Stimulated activated CD8-positive, alpha-beta memory T cell treated with anti-CD3 and anti-CD28 coated beads, Interleukin-7, amount 100 ng/mL, for 48 hours (primary cell): ENCODE data around the gene FIGNL2.
"Not testable (repeated sequence)": the region's sequence is repeated elsewhere in the genome, so short reads cannot be mapped to it uniquely, and the experiment has no call there.

Experiments used
- DNase-seq, 2 donors: peaks; one replicate each; pipeline ENCODE4 v3.0.0-alpha.2; 2020; ENCODE audit warnings: low read depth in 1 of 2; ENCODE audit errors: extremely low read depth in 1 of 2

Gene FIGNL2

GRCh38 chr12:51848326-51848727 lies at the start of gene FIGNL2:
Gene FIGNL2 (minus strand): TSS chr12:51848718. CDS start chr12:51822413, 26,305 bp downstream.
- DNase-seq: no peak

- DNase-seq: no peak
Observed at GRCh38 chr12:51897181-51897580, 48.7 kb upstream of the FIGNL2 start.

- DNase-seq: no peak
Observed at GRCh38 chr12:51896236-51896635, 47.7 kb upstream of the FIGNL2 start.

- no peak for DNase-seq
Observed at GRCh38 chr12:51895378-51896135, 47.0 kb upstream of the FIGNL2 start.

GRCh38 chr12:51893786-51894185 lies 45.3 kb upstream of the FIGNL2 start:
- DNase-seq: no peak

- DNase-seq: no peak
Observed at GRCh38 chr12:51891843-51892242, 43.3 kb upstream of the FIGNL2 start.

- DNase-seq: no peak
Observed at GRCh38 chr12:51890511-51891171, 42.1 kb upstream of the FIGNL2 start.

GRCh38 chr12:51890133-51890464 lies 41.6 kb upstream of the FIGNL2 start:
- no peak for DNase-seq

GRCh38 chr12:51889216-51890132 lies 41.0 kb upstream of the FIGNL2 start:
- DNase-seq: no peak

GRCh38 chr12:51888316-51889215 lies 40.0 kb upstream of the FIGNL2 start:
- DNase-seq: no peak

- no peak for DNase-seq
Observed at GRCh38 chr12:51887476-51888315, 39.2 kb upstream of the FIGNL2 start, which contains the start of gene ANKRD33. Gene ANKRD33 (plus strand): TSS chr12:51888103. CDS start chr12:51888187, 84 bp downstream.

GRCh38 chr12:51886021-51886710 lies 37.6 kb upstream of the FIGNL2 start:
- peak in 1 of 2 donors; percentile 39 for DNase-seq

- DNase-seq: not testable (repeated sequence)
Observed at GRCh38 chr12:51885294-51886020, 36.9 kb upstream of the FIGNL2 start.

GRCh38 chr12:51884676-51885229 lies 36.2 kb upstream of the FIGNL2 start:
- no peak for DNase-seq

- no peak for DNase-seq
Observed at GRCh38 chr12:51883998-51884675, 35.6 kb upstream of the FIGNL2 start.

GRCh38 chr12:51883295-51883694 lies 34.8 kb upstream of the FIGNL2 start:
- DNase-seq: no peak

- DNase-seq: no peak
Observed at GRCh38 chr12:51879102-51879501, 30.6 kb upstream of the FIGNL2 start.
